ENCODE data around the gene C4orf36.

DNA sequence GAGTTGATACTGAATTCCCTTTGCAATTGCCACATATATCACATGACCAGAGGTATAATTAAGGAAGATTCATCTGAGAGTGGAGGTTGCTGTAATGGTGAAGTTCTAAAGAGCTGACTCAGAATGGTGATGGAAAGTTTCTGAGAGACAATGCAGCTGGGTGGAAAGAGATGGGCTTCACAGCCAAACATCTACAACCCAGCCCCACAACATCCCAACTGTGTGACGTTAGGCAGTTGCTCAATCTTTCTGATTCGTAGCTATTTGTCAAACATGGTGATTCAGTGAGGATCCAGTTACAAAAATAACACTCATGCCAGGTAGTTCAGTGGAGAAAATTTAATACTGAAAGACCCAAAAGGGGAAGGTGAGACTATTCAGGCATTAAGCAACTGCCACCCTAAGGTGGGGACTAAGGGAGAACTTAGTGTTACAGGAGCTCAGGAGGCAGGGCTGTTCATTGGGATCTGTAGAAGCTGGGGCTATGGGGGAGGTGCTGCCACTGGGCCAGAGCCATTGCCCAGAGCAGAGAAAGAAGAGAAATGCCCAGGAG lies 35.7 kb upstream of the C4orf36 start:
- TF ChIP-seq, protein P1, sequence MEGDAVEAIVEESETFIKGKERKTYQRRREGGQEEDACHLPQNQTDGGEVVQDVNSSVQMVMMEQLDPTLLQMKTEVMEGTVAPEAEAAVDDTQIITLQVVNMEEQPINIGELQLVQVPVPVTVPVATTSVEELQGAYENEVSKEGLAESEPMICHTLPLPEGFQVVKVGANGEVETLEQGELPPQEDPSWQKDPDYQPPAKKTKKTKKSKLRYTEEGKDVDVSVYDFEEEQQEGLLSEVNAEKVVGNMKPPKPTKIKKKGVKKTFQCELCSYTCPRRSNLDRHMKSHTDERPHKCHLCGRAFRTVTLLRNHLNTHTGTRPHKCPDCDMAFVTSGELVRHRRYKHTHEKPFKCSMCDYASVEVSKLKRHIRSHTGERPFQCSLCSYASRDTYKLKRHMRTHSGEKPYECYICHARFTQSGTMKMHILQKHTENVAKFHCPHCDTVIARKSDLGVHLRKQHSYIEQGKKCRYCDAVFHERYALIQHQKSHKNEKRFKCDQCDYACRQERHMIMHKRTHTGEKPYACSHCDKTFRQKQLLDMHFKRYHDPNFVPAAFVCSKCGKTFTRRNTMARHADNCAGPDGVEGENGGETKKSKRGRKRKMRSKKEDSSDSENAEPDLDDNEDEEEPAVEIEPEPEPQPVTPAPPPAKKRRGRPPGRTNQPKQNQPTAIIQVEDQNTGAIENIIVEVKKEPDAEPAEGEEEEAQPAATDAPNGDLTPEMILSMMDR (conservative IDR thresholded peaks at IDR 0.05; ENCODE audit: low read depth, low read length) = no peak
- TF ChIP-seq RFX5 (IDR thresholded peaks at IDR 0.05; ENCODE audit: low read depth, low read length) = no peak
- no peak for TF ChIP-seq SMC3 (IDR thresholded peaks at IDR 0.05; ENCODE audit: low read depth, low read length)
- TF ChIP-seq POLR2A (IDR thresholded peaks at IDR 0.05; ENCODE audit: low read depth, low read length) = no peak
- TF ChIP-seq, protein P2, sequence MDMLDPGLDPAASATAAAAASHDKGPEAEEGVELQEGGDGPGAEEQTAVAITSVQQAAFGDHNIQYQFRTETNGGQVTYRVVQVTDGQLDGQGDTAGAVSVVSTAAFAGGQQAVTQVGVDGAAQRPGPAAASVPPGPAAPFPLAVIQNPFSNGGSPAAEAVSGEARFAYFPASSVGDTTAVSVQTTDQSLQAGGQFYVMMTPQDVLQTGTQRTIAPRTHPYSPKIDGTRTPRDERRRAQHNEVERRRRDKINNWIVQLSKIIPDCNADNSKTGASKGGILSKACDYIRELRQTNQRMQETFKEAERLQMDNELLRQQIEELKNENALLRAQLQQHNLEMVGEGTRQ (IDR thresholded peaks at IDR 0.05; ENCODE audit: low read depth, low read length) = peak; percentile 78
- peak; percentile 85 for TF ChIP-seq FOS (IDR thresholded peaks at IDR 0.05; ENCODE audit: low read depth, low read length)
- no peak for TF ChIP-seq MXI1 (IDR thresholded peaks at IDR 0.05; ENCODE audit: borderline replicate concordance, low read depth, low read length)
- peak; percentile 76 for TF ChIP-seq MAFK (IDR thresholded peaks at IDR 0.05; ENCODE audit: low read depth, low read length)
- TF ChIP-seq RAD21 (IDR thresholded peaks at IDR 0.05; ENCODE audit: low read length) = no peak
- no peak for TF ChIP-seq RCOR1 (IDR thresholded peaks at IDR 0.05; ENCODE audit: insufficient replicate concordance, low read length)
- TF ChIP-seq CEBPB (IDR thresholded peaks at IDR 0.05; ENCODE audit: low read depth, low read length) = peak; percentile 99
- no peak for TF ChIP-seq CHD1 (IDR thresholded peaks at IDR 0.05; ENCODE audit: low read depth, low read length)

All from IMR-90 (cell line).